OCI-LY1 (cell line): ENCODE results near the gene ARHGAP32.

Source experiments
- H2AFZ ChIP-seq: fragments of 200-600 bp; sonication (generic), shearing (Covaris generic); 2 replicates; pipeline ENCODE4 v1.6.0; 2014; ENCODE audit warnings: antibody characterized with exemption, mild to moderate bottlenecking, low read length
- H3F3A ChIP-seq: fragments of 200-600 bp; sonication (generic), shearing (Covaris generic); 2 replicates; pipeline ENCODE4 v1.6.0; 2014; ENCODE audit warnings: mild to moderate bottlenecking, antibody characterized with exemption, low read length, moderate library complexity; ENCODE audit not compliant: insufficient read depth
- H3K27ac ChIP-seq: fragments of 200-600 bp; sonication (generic); 2 replicates; pipeline ENCODE4 v1.5.1; 2014; ENCODE audit warnings: low read length, mixed run types, mild to moderate bottlenecking, low read depth; ENCODE audit not compliant: poor library complexity, severe bottlenecking
- H3K27me3 ChIP-seq: fragments of 200-600 bp; sonication (generic); 2 replicates; pipeline ENCODE4 v1.6.0; 2014; ENCODE audit warnings: antibody characterized with exemption, mild to moderate bottlenecking, low read length, moderate library complexity; ENCODE audit not compliant: insufficient read depth
- H3K36me3 ChIP-seq: fragments of 200-600 bp; sonication (generic); 2 replicates; pipeline ENCODE4 v1.6.1; 2014; ENCODE audit warnings: mild to moderate bottlenecking, antibody characterized with exemption, low read length, moderate library complexity, mixed read lengths; ENCODE audit not compliant: insufficient read depth
- H3K4me1 ChIP-seq: fragments of 200-600 bp; sonication (generic); 2 replicates; pipeline ENCODE4 v1.5.1; 2014; ENCODE audit warnings: mild to moderate bottlenecking, low read length, moderate library complexity; ENCODE audit not compliant: insufficient read depth, severe bottlenecking
- H3K4me2 ChIP-seq: fragments of 200-600 bp; sonication (generic), shearing (Covaris generic); 2 replicates; pipeline ENCODE4 v1.6.1; 2014; ENCODE audit warnings: low read length
- H3K4me3 ChIP-seq: fragments of 200-600 bp; sonication (generic); 2 replicates; pipeline ENCODE4 v1.5.1; 2014; ENCODE audit warnings: low read length, low read depth, mild to moderate bottlenecking, mixed read lengths; ENCODE audit not compliant: poor library complexity, severe bottlenecking
- H3K79me2 ChIP-seq: fragments of 200-600 bp; shearing (Covaris generic); 2 replicates; pipeline ENCODE4 v1.6.1; 2016; ENCODE audit warnings: mixed run types, low read length, mixed read lengths; ENCODE audit not compliant: insufficient read depth
- H3K9ac ChIP-seq: fragments of 200-600 bp; sonication (generic), shearing (Covaris generic); 2 replicates; pipeline ENCODE4 v1.6.1; 2014; ENCODE audit warnings: mild to moderate bottlenecking, low read length, mixed read lengths
- H3K9me2 ChIP-seq: fragments of 200-600 bp; sonication (generic), shearing (Covaris generic); 2 replicates; pipeline ENCODE4 v1.6.1; 2014; ENCODE audit warnings: low read depth, mild to moderate bottlenecking, low read length, mixed read lengths
- H3K9me3 ChIP-seq: fragments of 200-600 bp; shearing (Covaris generic); 2 replicates; pipeline ENCODE4 v1.6.1; 2014; ENCODE audit warnings: low read length, mixed read lengths
- H4K20me1 ChIP-seq: fragments of 200-600 bp; sonication (generic), shearing (Covaris generic); 2 replicates; pipeline ENCODE4 v1.6.0; 2016; ENCODE audit warnings: mild to moderate bottlenecking, low read length; ENCODE audit not compliant: insufficient read depth
- CTCF ChIP-seq: fragments of 200-600 bp; sonication (generic), shearing (Covaris generic); IDR thresholded peaks from 2 replicates; pipeline ENCODE4 v1.5.1; 2017; ENCODE audit warnings: mild to moderate bottlenecking, antibody characterized with exemption, low read length, moderate library complexity, mixed read lengths
- EZH2 ChIP-seq: fragments of 200-600 bp; sonication (generic), shearing (Covaris generic); IDR thresholded peaks from 2 replicates; pipeline ENCODE4 v1.8.0; 2017; ENCODE audit warnings: borderline replicate concordance, mixed run types, mild to moderate bottlenecking, antibody characterized with exemption, low read length, moderate library complexity, mixed read lengths

Gene ARHGAP32

GRCh38 chr11:129063118-129063517 lies 129.0 kb downstream of the ARHGAP32 start:
- Histone ChIP-seq H3K27ac (no peak overlapping the region), H3F3A (no peaks in the 10 kb centered on the region), H3K4me2 (no peak overlapping the region), H3K9me2 (no peaks in the 10 kb centered on the region), H3K79me2 (no peaks in the 10 kb centered on the region), H3K4me1 (no peaks in the 10 kb centered on the region), H3K36me3 (no peaks in the 10 kb centered on the region), H2AFZ (no peak overlapping the region), H4K20me1 (no peaks in the 10 kb centered on the region), H3K27me3 (no peaks in the 10 kb centered on the region), H3K9me3 (no peaks in the 10 kb centered on the region), H3K4me3 (no peak overlapping the region), H3K9ac (no peak overlapping the region)
- TF ChIP-seq EZH2, result no peak
- no peak for TF ChIP-seq CTCF

GRCh38 chr11:129061492-129062230 lies 130.5 kb downstream of the ARHGAP32 start:
- no peak overlapping the region for H3K4me2 ChIP-seq
- H3K36me3 ChIP-seq, result no peaks in the 10 kb centered on the region
- no peaks in the 10 kb centered on the region for H4K20me1 ChIP-seq
- H3K27me3 ChIP-seq, result no peaks in the 10 kb centered on the region
- no peak overlapping the region for H3K9ac ChIP-seq
- H3K9me3 ChIP-seq, result no peaks in the 10 kb centered on the region
- no peaks in the 10 kb centered on the region for H3K4me1 ChIP-seq
- TF ChIP-seq CTCF (no peak), EZH2 (no peak)
- no peaks in the 10 kb centered on the region for H3K9me2 ChIP-seq
- no peak overlapping the region for H3K27ac ChIP-seq
- no peak overlapping the region for H2AFZ ChIP-seq
- H3K4me3 ChIP-seq, result no peak overlapping the region
- no peaks in the 10 kb centered on the region for H3F3A ChIP-seq
- H3K79me2 ChIP-seq, result no peaks in the 10 kb centered on the region

- no peak overlapping the region for H3K27ac ChIP-seq
- no peak for TF ChIP-seq EZH2
Measured at GRCh38 chr11:129056916-129057315, 135.2 kb downstream of the ARHGAP32 start.

GRCh38 chr11:129055196-129055595 lies 136.9 kb downstream of the ARHGAP32 start:
- Histone ChIP-seq H3K4me2 (no peak overlapping the region), H3K9me2 (no peaks in the 10 kb centered on the region), H3K79me2 (no peaks in the 10 kb centered on the region), H3K4me1 (no peaks in the 10 kb centered on the region), H3K36me3 (no peaks in the 10 kb centered on the region), H4K20me1 (no peaks in the 10 kb centered on the region), H3F3A (no peaks in the 10 kb centered on the region), H3K9me3 (no peaks in the 10 kb centered on the region), H2AFZ (no peak overlapping the region), H3K27me3 (no peaks in the 10 kb centered on the region), H3K9ac (no peak overlapping the region), H3K4me3 (no peak overlapping the region), H3K27ac (no peak overlapping the region)
- no peak for TF ChIP-seq EZH2
- no peak for TF ChIP-seq CTCF

More at GRCh38 chr11:129056916-129057315, 135.2 kb downstream of the ARHGAP32 start:
- H3K9ac ChIP-seq, result no peak overlapping the region
- no peak overlapping the region for H3K4me2 ChIP-seq
- H4K20me1 ChIP-seq, result no peaks in the 10 kb centered on the region
- H3K4me1 ChIP-seq, result no peaks in the 10 kb centered on the region
- H3K4me3 ChIP-seq, result no peak overlapping the region
- no peaks in the 10 kb centered on the region for H3K36me3 ChIP-seq
- H3F3A ChIP-seq, result no peaks in the 10 kb centered on the region
- H3K27me3 ChIP-seq, result no peaks in the 10 kb centered on the region
- H3K9me3 ChIP-seq, result no peaks in the 10 kb centered on the region
- no peaks in the 10 kb centered on the region for H3K9me2 ChIP-seq
- H3K79me2 ChIP-seq, result no peaks in the 10 kb centered on the region
- H2AFZ ChIP-seq, result no peak overlapping the region
